GM15510 (cell line): ENCODE data around the gene NPTX2.

Experiments
- POLR2A ChIP-seq: IDR thresholded peaks from 3 replicates; pipeline ENCODE4 v1.6.1; 2011; ENCODE audit warnings: borderline replicate concordance; ENCODE audit not compliant: insufficient read length; ENCODE audit errors: extremely low read depth

Gene NPTX2

DNA sequence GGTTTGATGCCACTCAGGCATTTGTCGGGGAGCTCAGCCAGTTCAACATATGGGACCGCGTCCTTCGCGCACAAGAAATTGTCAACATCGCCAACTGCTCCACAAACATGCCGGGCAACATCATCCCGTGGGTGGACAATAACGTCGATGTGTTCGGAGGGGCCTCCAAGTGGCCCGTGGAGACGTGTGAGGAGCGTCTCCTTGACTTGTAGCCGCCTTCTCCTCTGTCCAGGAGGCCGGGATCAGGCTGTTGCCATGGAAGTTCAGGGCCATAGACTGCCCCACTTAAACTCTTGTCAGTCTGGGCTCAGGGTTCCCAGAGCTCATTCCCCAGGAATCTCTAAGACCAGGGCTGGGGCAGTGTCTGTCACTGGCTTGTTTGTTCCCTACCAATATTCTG is 11.3 kb downstream of the NPTX2 start:
- no peak for TF ChIP-seq POLR2A

- no peak for TF ChIP-seq POLR2A
Measured at GRCh38 chr7:98629001-98629431, 11.9 kb downstream of the NPTX2 start.

- no peak for TF ChIP-seq POLR2A
Measured at GRCh38 chr7:98630149-98630548, 13.1 kb downstream of the NPTX2 start.

DNA sequence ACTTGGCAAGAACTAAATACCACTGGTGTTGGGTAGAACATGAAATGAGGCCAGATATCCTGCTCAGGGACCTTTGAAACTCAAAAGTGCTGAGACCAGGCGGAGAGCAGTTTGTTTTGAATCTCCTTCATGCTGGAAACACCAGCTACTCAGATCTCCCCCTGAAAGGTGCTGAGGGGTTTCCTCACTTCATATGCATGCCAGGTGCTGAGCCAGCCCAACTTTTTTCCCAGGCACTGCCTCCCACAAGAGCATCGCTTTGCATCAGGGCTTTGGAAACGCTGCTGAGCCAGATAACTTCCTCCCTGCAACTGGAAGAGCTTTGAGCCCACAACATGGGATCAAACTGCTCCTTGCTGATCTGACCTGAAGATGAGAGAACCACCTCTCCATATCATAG is 13.7 kb downstream of the NPTX2 start:
- no peak for TF ChIP-seq POLR2A

- TF ChIP-seq POLR2A = no peak
Measured at GRCh38 chr7:98638853-98639252, 21.8 kb downstream of the NPTX2 start.

GRCh38 chr7:98640375-98640774 is 23.3 kb downstream of the NPTX2 start:
- TF ChIP-seq POLR2A = no peak

GRCh38 chr7:98641646-98642500 is 24.8 kb downstream of the NPTX2 start:
- TF ChIP-seq POLR2A = no peak

DNA sequence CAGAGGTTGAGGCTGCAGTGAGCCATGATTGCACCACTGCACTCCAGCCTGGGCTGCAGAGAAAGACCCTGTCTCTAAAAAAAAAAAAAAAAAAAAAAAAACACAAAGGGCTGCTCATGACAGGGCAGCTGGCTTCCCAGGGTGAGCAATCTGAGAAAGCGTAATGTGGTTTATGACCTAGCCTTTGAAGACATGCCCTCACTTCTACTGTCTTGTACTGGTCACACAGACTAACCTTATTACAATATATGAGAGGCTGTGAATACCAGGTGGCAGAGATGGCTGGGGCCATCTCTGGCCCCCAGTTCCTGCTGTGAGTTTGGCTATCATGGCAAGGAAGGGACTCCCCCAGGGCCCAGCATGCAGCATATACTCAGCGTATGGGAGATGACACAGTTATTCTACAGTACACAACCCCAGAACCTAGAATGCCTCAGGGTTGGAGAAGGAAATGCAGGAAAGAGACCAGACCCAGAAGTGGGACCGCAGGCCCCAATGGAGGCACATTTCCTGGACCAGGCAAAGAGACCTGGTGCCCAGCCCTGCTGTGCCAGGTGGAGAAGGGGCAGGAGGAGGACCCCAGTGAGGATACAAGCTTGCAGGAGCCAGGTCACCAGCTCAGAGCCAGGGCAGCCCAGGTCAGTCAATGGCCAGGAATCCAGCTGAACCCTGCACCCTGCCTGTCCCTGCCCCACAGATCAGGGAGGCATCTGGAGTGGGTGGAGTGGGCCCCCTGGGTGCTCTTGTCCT is 26.3 kb downstream of the NPTX2 start:
- TF ChIP-seq POLR2A = no peak

GRCh38 chr7:98646465-98646864 is 29.4 kb downstream of the NPTX2 start:
- no peak for TF ChIP-seq POLR2A

GRCh38 chr7:98647326-98647725 is 30.2 kb downstream of the NPTX2 start:
- no peak for TF ChIP-seq POLR2A

- no peak for TF ChIP-seq POLR2A
Measured at GRCh38 chr7:98651760-98652159, 34.7 kb downstream of the NPTX2 start.

DNA sequence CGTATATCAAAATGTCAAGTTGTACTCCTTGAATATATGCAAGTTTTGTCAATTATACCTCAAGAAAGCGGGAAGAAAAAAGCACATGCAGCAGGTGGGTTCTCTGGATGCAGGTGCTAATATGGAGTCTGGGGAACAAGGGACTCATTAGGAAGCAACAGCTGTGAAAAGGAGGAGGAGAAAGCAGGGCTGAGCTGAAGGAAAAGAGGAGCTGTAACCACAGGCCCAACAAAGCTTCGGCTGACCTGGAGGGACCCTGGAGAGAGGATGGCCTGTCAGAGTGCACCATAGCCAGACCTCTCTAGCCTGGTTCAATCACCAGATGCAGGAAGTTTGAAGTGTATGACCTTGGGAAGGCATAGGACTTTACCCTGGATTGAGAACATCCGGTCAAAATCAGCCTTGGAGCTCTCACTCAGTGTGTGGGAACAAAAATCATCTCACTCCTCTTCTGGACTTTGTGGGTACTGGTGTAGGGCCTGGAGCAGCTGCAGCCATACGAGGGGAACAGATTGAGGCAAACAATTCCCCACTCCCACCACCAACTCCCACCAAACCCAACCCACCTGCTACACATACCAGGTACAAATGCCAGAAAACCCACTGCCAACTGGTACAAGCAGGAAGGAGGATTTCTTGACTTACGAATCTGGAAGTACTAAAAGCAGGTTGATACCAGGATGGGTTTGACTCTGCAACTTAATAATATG is 36.7 kb downstream of the NPTX2 start:
- no peak for TF ChIP-seq POLR2A

- TF ChIP-seq POLR2A = no peak
Measured at GRCh38 chr7:98654524-98655272, 37.6 kb downstream of the NPTX2 start.

GRCh38 chr7:98655611-98656010 is 38.5 kb downstream of the NPTX2 start:
- no peak for TF ChIP-seq POLR2A
